GM21390 (cell line): ENCODE measurements around the gene VAV3.

ENCODE experiments used
- ATAC-seq: cut with Tn5 transposase; IDR thresholded peaks from one replicate; pipeline ENCODE4 v1.9.1; 2021; ENCODE audit not compliant: unreplicated experiment

VAV3 gene

GRCh38 chr1:107936498-107937481, 28.2 kb downstream of the VAV3 start:
- ATAC-seq = peak; percentile 35

- peak; percentile 83 for ATAC-seq
Observed at GRCh38 chr1:107935396-107936064, 29.4 kb downstream of the VAV3 start.

GRCh38 chr1:107934578-107934977, 30.4 kb downstream of the VAV3 start:
- ATAC-seq = peak; percentile 39

GRCh38 chr1:107933736-107934135, 31.2 kb downstream of the VAV3 start:
- ATAC-seq = no peak

- ATAC-seq = no peak
Observed at GRCh38 chr1:107930292-107930691, 34.7 kb downstream of the VAV3 start.

- ATAC-seq = no peak
Observed at GRCh38 chr1:107927820-107928219, 37.2 kb downstream of the VAV3 start.

GRCh38 chr1:107926436-107927080, 38.4 kb downstream of the VAV3 start:
- no peak for ATAC-seq

GRCh38 chr1:107925565-107925964, 39.4 kb downstream of the VAV3 start:
- ATAC-seq = no peak

- no peak for ATAC-seq
Observed at GRCh38 chr1:107920999-107921398, 44.0 kb downstream of the VAV3 start.

GRCh38 chr1:107920561-107920960, 44.4 kb downstream of the VAV3 start:
- no peak for ATAC-seq

- no peak for ATAC-seq
Observed at GRCh38 chr1:107919953-107920352, 45.0 kb downstream of the VAV3 start.

GRCh38 chr1:107914119-107914765, 50.7 kb downstream of the VAV3 start:
- ATAC-seq = no peak

- no peak for ATAC-seq
Observed at GRCh38 chr1:107912656-107913055, 52.3 kb downstream of the VAV3 start.

GRCh38 chr1:107900090-107900945, 64.7 kb downstream of the VAV3 start:
- ATAC-seq = no peak

- no peak for ATAC-seq
Observed at GRCh38 chr1:107899655-107900054, 65.3 kb downstream of the VAV3 start.

GRCh38 chr1:107897438-107898345, 67.3 kb downstream of the VAV3 start:
- ATAC-seq = no peak

- ATAC-seq = no peak
Observed at GRCh38 chr1:107896936-107897335, 68.0 kb downstream of the VAV3 start.

GRCh38 chr1:107896401-107896800, 68.6 kb downstream of the VAV3 start:
- ATAC-seq = no peak
